GM23338 (cell line): Measurements from ENCODE around the gene SLC2A13. TPM values are rescaled to one million over a fixed set of nuclear protein-coding genes. Genes with fewer than 3 reads are reported as not detected.

Experiments
- ATAC-seq: fragments of 200-7000 bp; cut with Tn5 transposase; 3 replicates; pipeline ENCODE4 v1.9.1; 2020
- DNase-seq: peaks from one replicate; pipeline ENCODE4 v3.0.0-alpha.2; 2015; ENCODE audit warnings: low spot score
- H2AFZ ChIP-seq: fragments of 200-600 bp; sonication (generic); 2 replicates; pipeline ENCODE4 v1.8.0; 2016; ENCODE audit warnings: antibody characterized with exemption, mild to moderate bottlenecking, moderate library complexity
- H3F3A ChIP-seq: fragments of 200-600 bp; sonication (generic); replicated peaks from 2 replicates; pipeline ENCODE4 v1.8.0; 2017; ENCODE audit warnings: antibody characterized with exemption, mixed run types, low read depth
- H3K27ac ChIP-seq: fragments of 200-600 bp; sonication (generic); 2 replicates; pipeline ENCODE4 v1.6.1; 2016; ENCODE audit warnings: low read depth
- H3K27me3 ChIP-seq: fragments of 200-600 bp; sonication (generic); 2 replicates; pipeline ENCODE4 v1.8.0; 2016; ENCODE audit warnings: mild to moderate bottlenecking, mixed run types, moderate library complexity; ENCODE audit not compliant: insufficient read depth
- H3K36me3 ChIP-seq: fragments of 200-600 bp; sonication (generic); 2 replicates; pipeline ENCODE4 v1.8.0; 2016; ENCODE audit warnings: mild to moderate bottlenecking; ENCODE audit not compliant: insufficient read depth
- H3K4me1 ChIP-seq: fragments of 200-600 bp; sonication (generic); 2 replicates; pipeline ENCODE4 v1.8.0; 2016; ENCODE audit warnings: mild to moderate bottlenecking, moderate library complexity; ENCODE audit not compliant: insufficient read depth
- H3K4me2 ChIP-seq: fragments of 200-600 bp; sonication (generic); 2 replicates; pipeline ENCODE4 v1.7.1; 2017; ENCODE audit warnings: mixed run types
- H3K4me3 ChIP-seq: fragments of 200-600 bp; sonication (generic); 2 replicates; pipeline ENCODE4 v1.6.1; 2016; ENCODE audit warnings: mixed run types
- H3K79me2 ChIP-seq: fragments of 200-600 bp; sonication (generic); replicated peaks from 2 replicates; pipeline ENCODE4 v1.8.0; 2017; ENCODE audit warnings: mild to moderate bottlenecking; ENCODE audit not compliant: insufficient read depth
- H3K9me2 ChIP-seq: fragments of 200-600 bp; sonication (generic); 2 replicates; pipeline ENCODE4 v1.8.0; 2017; ENCODE audit not compliant: insufficient read depth
- H4K20me1 ChIP-seq: fragments of 200-600 bp; sonication (generic); replicated peaks from 2 replicates; pipeline ENCODE4 v1.8.0; 2017; ENCODE audit warnings: mild to moderate bottlenecking; ENCODE audit not compliant: insufficient read depth
- H3K27ac Mint-ChIP-seq: 2 replicates; pipeline ENCODE4 v1.8.0; 2020; ENCODE audit warnings: inconsistent platforms, mild to moderate bottlenecking, moderate library complexity, mixed read lengths
- H3K27me3 Mint-ChIP-seq: 3 replicates; pipeline ENCODE4 v1.8.0; 2022; ENCODE audit warnings: low read depth, mild to moderate bottlenecking, moderate library complexity, mixed read lengths, inconsistent platforms; ENCODE audit not compliant: insufficient read depth, poor library complexity
- H3K36me3 Mint-ChIP-seq: 3 replicates; pipeline ENCODE4 v1.8.0; 2021; ENCODE audit warnings: low read depth, mild to moderate bottlenecking, inconsistent platforms, moderate library complexity, mixed read lengths
- H3K4me1 Mint-ChIP-seq: 3 replicates; pipeline ENCODE4 v1.8.0; 2020; ENCODE audit warnings: mild to moderate bottlenecking, inconsistent platforms, mixed read lengths
- H3K4me3 Mint-ChIP-seq: 3 replicates; pipeline ENCODE4 v1.8.0; 2021; ENCODE audit warnings: moderate library complexity, mild to moderate bottlenecking, inconsistent platforms, mixed read lengths
- H3K9me3 Mint-ChIP-seq: 3 replicates; pipeline ENCODE4 v1.8.0; 2020; ENCODE audit warnings: moderate library complexity, mild to moderate bottlenecking, inconsistent platforms, mixed read lengths
- CREB1 ChIP-seq: fragments of 250-450 bp; sonication (Bioruptor Pico); IDR thresholded peaks from 2 replicates; pipeline ENCODE4 v1.5.0; 2020; ENCODE audit warnings: low read depth, mild to moderate bottlenecking, moderate library complexity
- CTCF ChIP-seq, 2 experiments: fragments of 200-600 bp in 1 of 2; sonication (generic) in 1 of 2; conservative IDR thresholded peaks; 2 replicates each; pipeline versions ENCODE4 v1.5.1 to v1.6.1; 2016 to 2017; ENCODE audit warnings: antibody characterized with exemption in 2 of 2, low read depth in 2 of 2, mild to moderate bottlenecking in 2 of 2, moderate library complexity in 1 of 2
- ETS1 ChIP-seq: IDR thresholded peaks from 2 replicates; pipeline ENCODE4 v1.6.1; 2016; ENCODE audit warnings: antibody characterized with exemption
- EZH2 ChIP-seq: fragments of 200-600 bp; sonication (generic); IDR thresholded peaks from one replicate; pipeline ENCODE4 v1.8.0; 2017; ENCODE audit warnings: antibody characterized with exemption, mild to moderate bottlenecking, low read depth; ENCODE audit not compliant: unreplicated experiment
- JUNB ChIP-seq: IDR thresholded peaks from one replicate; pipeline ENCODE4 v1.6.1; 2016; ENCODE audit warnings: antibody characterized with exemption; ENCODE audit not compliant: unreplicated experiment
- NANOG ChIP-seq: IDR thresholded peaks from 2 replicates; pipeline ENCODE4 v1.6.1; 2016; ENCODE audit warnings: antibody characterized with exemption, borderline replicate concordance
- POLR2AphosphoS5 ChIP-seq: IDR thresholded peaks from 2 replicates; pipeline ENCODE4 v1.6.1; 2016; ENCODE audit warnings: antibody characterized with exemption, low read depth
- REST ChIP-seq: IDR thresholded peaks from one replicate; pipeline ENCODE4 v1.6.1; 2018; ENCODE audit warnings: antibody characterized with exemption; ENCODE audit not compliant: unreplicated experiment
- STAT1 ChIP-seq: IDR thresholded peaks from one replicate; pipeline ENCODE4 v1.6.1; 2016; ENCODE audit warnings: antibody characterized with exemption; ENCODE audit not compliant: unreplicated experiment
- ZNF114 ChIP-seq: fragments of 250-450 bp; sonication (Bioruptor Pico); IDR thresholded peaks from 2 replicates; pipeline ENCODE4 v1.5.0; 2020; ENCODE audit warnings: mild to moderate bottlenecking, moderate library complexity
- ZNF331 ChIP-seq: fragments of 250-450 bp; sonication (Bioruptor Pico); IDR thresholded peaks from 2 replicates; pipeline ENCODE4 v1.5.0; 2020; ENCODE audit warnings: low read depth, mild to moderate bottlenecking, moderate library complexity
- ZNF462 ChIP-seq: fragments of 250-450 bp; sonication (Bioruptor Pico); IDR thresholded peaks from 2 replicates; pipeline ENCODE4 v1.5.0; 2020; ENCODE audit warnings: mild to moderate bottlenecking, moderate library complexity
- polyA plus RNA-seq: library from polyadenylated mRNA; unstranded; fragments of >200 nt; fragmentation: Nextera tagmentation; extraction: Ambion mirVana; gene quantifications from 2 replicates; pipeline ENCODE4 v1.2.1, GENCODE V29; 2016
- total RNA-seq: library from RNA; depleted of rRNA; stranded (reverse); fragments of >200 nt; shearing (Covaris generic); gene quantifications from 2 replicates; pipeline ENCODE4 v1.2.3, GENCODE V29; 2014

Gene SLC2A13
- total and polyA plus RNA-seq, 2 experiments from 2014 or later = 6.8 to 22.7 TPM

- no peak overlapping the region for H2AFZ ChIP-seq
Observed at GRCh38 chr12:40142001-40142744, 36.3 kb upstream of the SLC2A13 start.

More at GRCh38 chr12:40142001-40142744, 36.3 kb upstream of the SLC2A13 start:
- Mint-ChIP-seq H3K4me3 (no peak overlapping the region), H3K27ac (no peak overlapping the region), H3K4me1 (no peaks in the 10 kb centered on the region), H3K9me3 (no peaks in the 10 kb centered on the region), H3K27me3 (no peaks in the 10 kb centered on the region), H3K36me3 (no peaks in the 10 kb centered on the region)
- Histone ChIP-seq H3F3A (no peaks in the 10 kb centered on the region; the same call in 1 of the 2 replicates), H3K36me3 (no peaks in the 10 kb centered on the region), H4K20me1 (no peaks in the 10 kb centered on the region), H3K27ac (no peak overlapping the region), H3K79me2 (no peaks in the 10 kb centered on the region), H3K9me2 (no peaks in the 10 kb centered on the region), H3K4me1 (no peaks in the 10 kb centered on the region), H3K27me3 (no peaks in the 10 kb centered on the region), H3K4me3 (no peak overlapping the region), H3K4me2 (no peak overlapping the region)
- DNase-seq (no peak), ATAC-seq (no peak)
- no peak for TF ChIP-seq ZNF331 (CRISPR knock-in tag)
- no peak for TF ChIP-seq ZNF114
- no peak for TF ChIP-seq STAT1
- no peak for TF ChIP-seq EZH2
- TF ChIP-seq CREB1 (CRISPR knock-in tag) = no peak
- TF ChIP-seq REST = no peak
- no peak for TF ChIP-seq CTCF (conservative IDR thresholded peaks at IDR 0.05; ENCODE audit: low read depth in 2 of 2)
- no peak for TF ChIP-seq ETS1
- no peak for TF ChIP-seq JUNB
- no peak for TF ChIP-seq NANOG
- TF ChIP-seq POLR2AphosphoS5 = no peak
- no peak for TF ChIP-seq ZNF462 (CRISPR knock-in tag)
